ENCODE results near the gene ATRN. TPM values are rescaled to one million over a fixed set of nuclear protein-coding genes. Genes with fewer than 3 reads are reported as not detected.

Gene ATRN
- total RNA-seq, 1 experiment from 2014 or later: 28.3 TPM

DNA sequence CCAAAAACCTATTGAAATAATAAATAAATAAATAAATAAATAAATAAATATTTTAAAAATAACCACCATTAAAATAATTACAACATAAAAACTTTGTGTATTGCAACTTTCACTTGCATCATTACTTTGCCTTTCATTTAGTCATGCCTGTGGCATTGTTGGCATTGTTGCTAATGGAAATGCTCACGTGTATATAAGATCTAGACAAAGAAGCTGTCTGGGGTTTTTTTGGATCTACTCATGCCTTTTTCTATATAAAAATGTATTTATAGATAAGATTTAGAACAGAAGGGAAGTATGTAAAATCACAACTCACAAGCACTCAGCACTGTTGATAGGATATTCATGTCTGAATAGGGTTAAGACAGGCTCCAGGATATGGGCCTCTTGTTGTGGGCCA, 164.5 kb downstream of the ATRN start:
- Mint-ChIP-seq H3K36me3 (ENCODE audit: insufficient read depth, unreplicated experiment) (no peaks in the 10 kb centered on the region), H3K9me3 (ENCODE audit: low read depth, unreplicated experiment) (no peaks in the 10 kb centered on the region), H3K4me1 (ENCODE audit: low read depth, unreplicated experiment) (no peaks in the 10 kb centered on the region), H3K27ac (ENCODE audit: unreplicated experiment) (no peak overlapping the region), H3K27me3 (ENCODE audit: unreplicated experiment) (no peaks in the 10 kb centered on the region), H3K4me3 (ENCODE audit: low read depth, unreplicated experiment) (no peak overlapping the region)
- intact Hi-C loops (cut with micrococcal nuclease; ENCODE audit: unreplicated experiment): no loop called here
- TF ChIP-seq, protein P1, sequence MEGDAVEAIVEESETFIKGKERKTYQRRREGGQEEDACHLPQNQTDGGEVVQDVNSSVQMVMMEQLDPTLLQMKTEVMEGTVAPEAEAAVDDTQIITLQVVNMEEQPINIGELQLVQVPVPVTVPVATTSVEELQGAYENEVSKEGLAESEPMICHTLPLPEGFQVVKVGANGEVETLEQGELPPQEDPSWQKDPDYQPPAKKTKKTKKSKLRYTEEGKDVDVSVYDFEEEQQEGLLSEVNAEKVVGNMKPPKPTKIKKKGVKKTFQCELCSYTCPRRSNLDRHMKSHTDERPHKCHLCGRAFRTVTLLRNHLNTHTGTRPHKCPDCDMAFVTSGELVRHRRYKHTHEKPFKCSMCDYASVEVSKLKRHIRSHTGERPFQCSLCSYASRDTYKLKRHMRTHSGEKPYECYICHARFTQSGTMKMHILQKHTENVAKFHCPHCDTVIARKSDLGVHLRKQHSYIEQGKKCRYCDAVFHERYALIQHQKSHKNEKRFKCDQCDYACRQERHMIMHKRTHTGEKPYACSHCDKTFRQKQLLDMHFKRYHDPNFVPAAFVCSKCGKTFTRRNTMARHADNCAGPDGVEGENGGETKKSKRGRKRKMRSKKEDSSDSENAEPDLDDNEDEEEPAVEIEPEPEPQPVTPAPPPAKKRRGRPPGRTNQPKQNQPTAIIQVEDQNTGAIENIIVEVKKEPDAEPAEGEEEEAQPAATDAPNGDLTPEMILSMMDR (IDR thresholded peaks at IDR 0.05; ENCODE audit: unreplicated experiment): no peak
- no TSS peak for BruUV-seq (replicated peaks)
- no peak for DNase-seq
- CTCF ChIA-PET: no interaction called here

DNA sequence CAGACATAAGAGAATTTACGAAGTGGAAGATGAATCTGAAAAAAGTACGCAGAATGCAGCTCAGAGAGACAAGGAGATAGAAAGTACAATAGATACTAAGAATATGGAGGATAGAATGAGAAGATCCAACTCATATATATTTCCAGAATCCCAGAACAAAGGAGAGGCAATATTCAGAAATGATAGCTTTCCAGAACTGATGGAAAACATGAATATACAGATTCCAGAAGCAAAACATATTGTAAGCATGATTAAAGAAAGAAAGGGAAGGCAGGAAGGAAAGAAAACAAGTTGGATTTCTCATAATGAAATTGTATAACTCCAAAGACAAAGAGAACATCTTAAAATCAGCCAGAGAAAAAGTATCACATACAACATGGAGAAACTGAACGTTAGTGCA, 169.4 kb downstream of the ATRN start:
- CTCF ChIA-PET: no interaction called here
- H3K4me3 Mint-ChIP-seq (ENCODE audit: low read depth, unreplicated experiment): no peak overlapping the region
- TF ChIP-seq, protein P1 (IDR thresholded peaks at IDR 0.05; ENCODE audit: unreplicated experiment): no peak
- DNase-seq: no peak
- no TSS peak for BruUV-seq (replicated peaks)
- peaks cover 6% of the 10 kb centered on the region for H3K36me3 Mint-ChIP-seq (ENCODE audit: insufficient read depth, unreplicated experiment)
- H3K27me3 Mint-ChIP-seq (ENCODE audit: unreplicated experiment): no peaks in the 10 kb centered on the region
- no peak overlapping the region for H3K27ac Mint-ChIP-seq (ENCODE audit: unreplicated experiment)
- H3K4me1 Mint-ChIP-seq (ENCODE audit: low read depth, unreplicated experiment): no peaks in the 10 kb centered on the region
- intact Hi-C loops (cut with micrococcal nuclease; ENCODE audit: unreplicated experiment): no loop called here
- peaks cover 3% of the 10 kb centered on the region for H3K9me3 Mint-ChIP-seq (ENCODE audit: low read depth, unreplicated experiment)

DNA sequence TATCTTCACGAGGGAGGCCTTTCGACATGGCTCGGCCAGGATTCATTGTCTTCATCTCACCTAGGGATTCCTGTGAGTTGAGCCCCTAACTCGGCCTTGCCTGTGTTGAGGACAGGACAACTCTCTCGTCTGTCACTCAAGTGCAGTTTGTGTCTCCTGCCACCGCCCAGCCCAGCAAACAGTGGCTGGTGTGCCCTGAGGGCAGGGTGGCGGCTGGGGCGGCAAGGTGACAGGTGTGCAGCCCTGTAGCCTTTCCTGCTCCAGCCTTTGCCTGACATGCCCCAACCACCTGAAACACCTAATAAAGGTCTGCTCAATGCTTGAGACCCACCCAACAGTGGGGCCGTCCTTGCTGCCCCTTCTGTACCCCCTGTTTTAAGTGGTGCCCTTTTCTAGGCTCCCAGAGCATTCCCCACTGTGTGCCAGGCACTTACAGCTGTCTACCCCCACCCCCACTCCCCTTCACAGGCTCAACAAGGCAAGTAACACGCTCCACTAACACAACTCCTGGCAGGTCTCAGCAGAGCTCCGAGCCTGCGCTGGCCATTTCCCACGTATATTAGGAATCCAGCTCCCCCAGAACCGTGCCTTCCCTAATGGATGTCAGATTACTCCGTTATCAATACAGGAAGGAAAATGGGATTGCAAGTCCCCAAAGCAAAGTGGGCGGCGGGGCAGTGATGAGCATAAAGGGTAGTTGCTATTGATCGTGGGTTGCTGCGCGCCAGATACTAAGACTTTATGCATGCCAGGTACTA, 174.7 kb downstream of the ATRN start:
- Mint-ChIP-seq H3K27ac (ENCODE audit: unreplicated experiment) (no peak overlapping the region), H3K27me3 (ENCODE audit: unreplicated experiment) (no peaks in the 10 kb centered on the region), H3K36me3 (ENCODE audit: insufficient read depth, unreplicated experiment) (peaks cover 6% of the 10 kb centered on the region), H3K9me3 (ENCODE audit: low read depth, unreplicated experiment) (peaks cover 3% of the 10 kb centered on the region), H3K4me3 (ENCODE audit: low read depth, unreplicated experiment) (no peak overlapping the region), H3K4me1 (ENCODE audit: low read depth, unreplicated experiment) (no peaks in the 10 kb centered on the region)
- intact Hi-C loops (cut with micrococcal nuclease; ENCODE audit: unreplicated experiment): no loop called here
- TF ChIP-seq, protein P1 (IDR thresholded peaks at IDR 0.05; ENCODE audit: unreplicated experiment): no peak
- no peak for DNase-seq
- no TSS peak for BruUV-seq (replicated peaks)
- CTCF ChIA-PET: interaction anchor here (0.7 kb wide), 1 partner anchor 65 kb away, joined by 3 read pairs; no protein-coding TSS in a partner anchor

DNA sequence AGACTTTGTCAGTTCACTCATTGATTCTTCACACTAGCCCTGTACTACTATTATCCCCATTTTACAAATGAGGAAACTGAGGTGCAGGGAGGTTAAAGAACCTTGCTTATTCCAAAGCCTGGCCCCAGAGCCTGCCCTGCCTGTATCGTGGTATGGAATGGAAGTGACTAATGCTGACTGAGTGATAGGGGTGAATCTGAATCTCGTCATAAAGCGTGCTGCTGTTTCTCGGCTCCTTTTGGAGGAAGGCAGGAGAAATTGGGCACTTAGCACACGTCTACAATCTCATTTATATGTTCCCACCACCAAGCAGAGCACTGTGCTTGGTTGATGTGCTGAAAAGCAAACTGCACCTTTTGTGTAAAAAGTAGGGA, 175.2 kb downstream of the ATRN start:
- Mint-ChIP-seq H3K4me3 (ENCODE audit: low read depth, unreplicated experiment) (no peak overlapping the region), H3K4me1 (ENCODE audit: low read depth, unreplicated experiment) (no peaks in the 10 kb centered on the region), H3K27ac (ENCODE audit: unreplicated experiment) (no peak overlapping the region), H3K27me3 (ENCODE audit: unreplicated experiment) (no peaks in the 10 kb centered on the region), H3K9me3 (ENCODE audit: low read depth, unreplicated experiment) (no peaks in the 10 kb centered on the region), H3K36me3 (ENCODE audit: insufficient read depth, unreplicated experiment) (peaks cover 6% of the 10 kb centered on the region)
- TF ChIP-seq, protein P1 (IDR thresholded peaks at IDR 0.05; ENCODE audit: unreplicated experiment): no peak
- BruUV-seq (replicated peaks): no TSS peak
- CTCF ChIA-PET: interaction anchor here (0.7 kb wide), 1 partner anchor 64 kb away, joined by 3 read pairs; no protein-coding TSS in a partner anchor
- intact Hi-C loops (cut with micrococcal nuclease; ENCODE audit: unreplicated experiment): no loop called here
- no peak for DNase-seq

Data from Calu3 (cell line).